Measurements from ENCODE around the gene PRR5L. TPM values are rescaled to one million over a fixed set of nuclear protein-coding genes. Genes with fewer than 3 reads are reported as not detected.

Gene PRR5L
- total RNA-seq, 4 donors from 2014 or later, result 4.7 to 11.5 (median 6.0) TPM

GRCh38 chr11:36373016-36374010, 77.2 kb downstream of the PRR5L start:
- Histone ChIP-seq H3K36me3 (no peaks in the 10 kb centered on the region), H3K27me3 (no peaks in the 10 kb centered on the region), H3K4me3 (replicated peaks in 1 of 3) (no peak overlapping the region), H3K4me1 (peaks cover 0 to 15% of the 10 kb centered on the region in 2 donors), H3K27ac (no peak overlapping the region), H3K9me3 (no peaks in the 10 kb centered on the region)
- intact Hi-C loops (cut with DNase I), result no loop called here
- WGBS, 2 donors, result 73 to 82% methylated on average over 6 of the region's 6 CpGs
- no peak for DNase-seq
- TF ChIP-seq CTCF (IDR thresholded peaks at IDR 0.05), result no peak
- no peak for TF ChIP-seq POLR2A (IDR thresholded peaks at IDR 0.05)

GRCh38 chr11:36374726-36375125, 78.6 kb downstream of the PRR5L start:
- Histone ChIP-seq H3K36me3 (no peaks in the 10 kb centered on the region), H3K9me3 (no peaks in the 10 kb centered on the region), H3K27ac (no peak overlapping the region), H3K27me3 (no peaks in the 10 kb centered on the region), H3K4me1 (peaks cover 0 to 15% of the 10 kb centered on the region in 2 donors), H3K4me3 (replicated peaks in 1 of 3) (no peak overlapping the region)
- 63 to 66% methylated on average over 4 of the region's 4 CpGs for WGBS, 2 donors
- DNase-seq, result no peak
- no peak for TF ChIP-seq POLR2A (IDR thresholded peaks at IDR 0.05)
- TF ChIP-seq CTCF (IDR thresholded peaks at IDR 0.05), result no peak
- intact Hi-C loops (cut with DNase I), result no loop called here

- H3K27me3 ChIP-seq, result no peaks in the 10 kb centered on the region
- TF ChIP-seq POLR2A (IDR thresholded peaks at IDR 0.05), result no peak
- TF ChIP-seq CTCF (IDR thresholded peaks at IDR 0.05), result no peak
- no peak overlapping the region for H3K27ac ChIP-seq
- H3K4me1 ChIP-seq, result peaks cover 0 to 15% of the 10 kb centered on the region in 2 donors
- intact Hi-C loops (cut with DNase I), result no loop called here
- 54 to 60% methylated on average over 9 of the region's 9 CpGs for WGBS, 2 donors
- DNase-seq, result no peak
- no peaks in the 10 kb centered on the region for H3K9me3 ChIP-seq
- no peak overlapping the region for H3K4me3 ChIP-seq (replicated peaks in 1 of 3)
- no peaks in the 10 kb centered on the region for H3K36me3 ChIP-seq
These were observed 79.4 kb downstream of the PRR5L start for GRCh38 chr11:36375353-36376008.

- H3K27ac ChIP-seq, result peak overlapping the region in 2 of 3 donors; percentile 20 to 52
- H3K9me3 ChIP-seq, result no peaks in the 10 kb centered on the region
- H3K36me3 ChIP-seq, result no peaks in the 10 kb centered on the region
- 1 to 2% methylated on average over 39 to 54 of the region's 55 CpGs for WGBS, 2 donors
- DNase-seq, result peak in 1 of 2 donors; percentile 16
- peak overlapping the region in 2 of 3 donors; percentile 14 to 55 for H3K4me3 ChIP-seq (replicated peaks in 1 of 3)
- TF ChIP-seq CTCF (IDR thresholded peaks at IDR 0.05), result no peak
- TF ChIP-seq POLR2A (IDR thresholded peaks at IDR 0.05), result no peak
- intact Hi-C loops (cut with DNase I), result no loop called here
- H3K4me1 ChIP-seq, result peaks cover 0 to 15% of the 10 kb centered on the region in 2 donors
- no peaks in the 10 kb centered on the region for H3K27me3 ChIP-seq
These were observed 80.2 kb downstream of the PRR5L start for GRCh38 chr11:36376009-36376887.

Measured in thyroid gland (tissue), 4 donors.